ENCODE measurements around the gene MTX1. TPM values are rescaled to one million over a fixed set of nuclear protein-coding genes. Genes with fewer than 3 reads are reported as not detected.

The MTX1 gene
- total RNA-seq, 1 experiment from 2014 or later = 69.1 TPM

DNA sequence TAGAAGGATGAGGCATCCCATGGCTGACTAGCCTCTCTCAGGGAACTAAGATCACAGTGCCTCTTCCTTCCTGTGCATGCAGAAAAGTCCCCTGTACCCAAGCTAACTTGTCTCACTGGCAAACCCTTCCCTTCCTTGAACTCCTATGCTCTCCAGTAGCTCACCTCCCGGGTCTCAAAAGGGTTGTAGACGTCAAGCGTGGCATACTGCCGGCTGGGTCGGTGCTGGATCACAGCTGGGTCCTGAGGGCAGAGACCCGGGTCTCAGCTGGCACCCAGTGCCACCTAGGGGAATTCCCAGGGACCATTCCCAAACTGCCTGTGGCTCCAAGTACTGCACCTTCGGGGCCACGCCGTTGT, 53.0 kb downstream of the MTX1 start:
- Histone ChIP-seq H3K27ac (ENCODE audit: low read depth, low read length) (peak overlapping the region; percentile 68), H4K20me1 (ENCODE audit: insufficient read depth) (no peaks in the 10 kb centered on the region), H2AFZ (ENCODE audit: low read depth, low read length, poor library complexity, severe bottlenecking) (no peak overlapping the region), H3K4me2 (ENCODE audit: low read length) (peak overlapping the region; percentile 93), H3K79me2 (ENCODE audit: insufficient read depth, low read length) (peaks cover 17% of the 10 kb centered on the region), H3K4me1 (ENCODE audit: control insufficient read depth in 1 of 2, insufficient read depth in 2 of 2, low read length in 2 of 2) (peaks cover 7 to 15% of the 10 kb centered on the region in 2 experiments; a peak in 3 of 4 replicates), H3K9me2 (ENCODE audit: insufficient read depth) (no peaks in the 10 kb centered on the region), H3K9me3 (ENCODE audit: control insufficient read depth in 1 of 2, insufficient read depth in 1 of 2, low read depth in 1 of 2, low read length in 2 of 2) (no peaks in the 10 kb centered on the region), H3K27me3 (ENCODE audit: insufficient read depth, low read length) (no peaks in the 10 kb centered on the region), H3K9ac (ENCODE audit: low read length) (peak overlapping the region; percentile 68), H3K36me3 (ENCODE audit: control insufficient read depth in 1 of 2, insufficient read depth in 2 of 2, low read length in 2 of 2) (peaks cover 33 to 44% of the 10 kb centered on the region in 2 experiments; a peak in 3 of 4 replicates), H3K4me3 (replicated peaks in 1 of 2; ENCODE audit: low read depth in 1 of 2, low read length in 2 of 2) (peak overlapping the region; percentile 92 to 94)
- RAD21 ChIA-PET (ENCODE audit: low non-redundant PET in 1 of 2, low total read pairs in 2 of 2, uncharacterized antibody in 2 of 2, unreplicated experiment in 2 of 2) = interaction anchor here in 1 of 2 experiments (1.2 kb wide), 1 partner anchor 11 kb away, joined by 3 read pairs; no protein-coding TSS in a partner anchor
- POLR2A ChIA-PET = interaction anchor here (1.0 to 2.1 kb wide), 2 partner anchors 11 to 12 kb away, joined by 3 to 19 read pairs; partner anchors contain the start of gene CLK2
- ATAC-seq (peak; percentile 1; the same call in 1 of the 2 replicates), DNase-seq (ENCODE audit: low read depth, low spot score) (no peak)
- CTCF ChIA-PET = interaction anchor here (1.5 to 1.7 kb wide), 2 partner anchors 10 to 62 kb away, joined by 3 to 13 read pairs; no protein-coding TSS in a partner anchor
- intact Hi-C loops (cut with micrococcal nuclease) = no loop called here
- BruUV-seq (replicated peaks) = no TSS peak
- TF ChIP-seq CTCF (IDR thresholded peaks at IDR 0.05 in 2 of 3, conservative IDR thresholded peaks at IDR 0.05 in 1 of 3; ENCODE audit: borderline replicate concordance in 1 of 3, insufficient read depth in 1 of 3, low read depth in 2 of 3, low read length in 2 of 3) (peak in 2 of 3 experiments; percentile 7 to 27; a peak in 1 of 6 replicates), RAD21 (IDR thresholded peaks at IDR 0.05; ENCODE audit: low read depth) (no peak)

GRCh38 chr1:155261852-155262673, 53.6 kb downstream of the MTX1 start, which contains the start of gene SCAMP3:
TSS of gene SCAMP3 (minus strand) at chr1:155262360. CDS start at chr1:155262151, 209 bp downstream.
- TSS peak; percentile 40 for BruUV-seq (replicated peaks)
- ATAC-seq (peak; percentile 95), DNase-seq (ENCODE audit: low read depth, low spot score) (peak; percentile 97)
- RAD21 ChIA-PET (ENCODE audit: low non-redundant PET in 1 of 2, low total read pairs in 2 of 2, uncharacterized antibody in 2 of 2, unreplicated experiment in 2 of 2) = interaction anchor here (0.9 to 1.2 kb wide), 2 partner anchors 11 to 62 kb away, joined by 3 read pairs; no protein-coding TSS in a partner anchor
- Histone ChIP-seq H3K9ac (ENCODE audit: low read length) (peak within 1 kb of the TSS; percentile 68), H3K4me2 (ENCODE audit: low read length) (peak within 1 kb of the TSS; percentile 93), H3K4me1 (ENCODE audit: control insufficient read depth in 1 of 2, insufficient read depth in 2 of 2, low read length in 2 of 2) (peaks cover 7 to 15% of the 10 kb centered on the region in 2 experiments; a peak in 3 of 4 replicates), H3K4me3 (replicated peaks in 1 of 2; ENCODE audit: low read depth in 1 of 2, low read length in 2 of 2) (peak within 1 kb of the TSS; percentile 92 to 94), H3K79me2 (ENCODE audit: insufficient read depth, low read length) (peaks cover 17% of the 10 kb centered on the region), H3K27me3 (ENCODE audit: insufficient read depth, low read length) (no peaks in the 10 kb centered on the region), H3K9me3 (ENCODE audit: control insufficient read depth in 1 of 2, insufficient read depth in 1 of 2, low read depth in 1 of 2, low read length in 2 of 2) (no peaks in the 10 kb centered on the region), H3K27ac (ENCODE audit: low read depth, low read length) (peak within 1 kb of the TSS; percentile 68), H3K36me3 (ENCODE audit: control insufficient read depth in 1 of 2, insufficient read depth in 2 of 2, low read length in 2 of 2) (peaks cover 39 to 47% of the 10 kb centered on the region in 2 experiments; a peak in 3 of 4 replicates), H4K20me1 (ENCODE audit: insufficient read depth) (no peaks in the 10 kb centered on the region), H2AFZ (ENCODE audit: low read depth, low read length, poor library complexity, severe bottlenecking) (no peak within 1 kb of the TSS), H3K9me2 (ENCODE audit: insufficient read depth) (no peaks in the 10 kb centered on the region)
- POLR2A ChIA-PET = interaction anchor here (1.0 to 2.1 kb wide), 2 partner anchors 11 kb away, joined by 3 to 19 read pairs; partner anchors contain the start of gene CLK2
- CTCF ChIA-PET = interaction anchor here (1.5 to 1.7 kb wide), 2 partner anchors 11 to 62 kb away, joined by 3 to 13 read pairs; no protein-coding TSS in a partner anchor
- intact Hi-C loops (cut with micrococcal nuclease) = no loop called here
- TF ChIP-seq, protein P1, sequence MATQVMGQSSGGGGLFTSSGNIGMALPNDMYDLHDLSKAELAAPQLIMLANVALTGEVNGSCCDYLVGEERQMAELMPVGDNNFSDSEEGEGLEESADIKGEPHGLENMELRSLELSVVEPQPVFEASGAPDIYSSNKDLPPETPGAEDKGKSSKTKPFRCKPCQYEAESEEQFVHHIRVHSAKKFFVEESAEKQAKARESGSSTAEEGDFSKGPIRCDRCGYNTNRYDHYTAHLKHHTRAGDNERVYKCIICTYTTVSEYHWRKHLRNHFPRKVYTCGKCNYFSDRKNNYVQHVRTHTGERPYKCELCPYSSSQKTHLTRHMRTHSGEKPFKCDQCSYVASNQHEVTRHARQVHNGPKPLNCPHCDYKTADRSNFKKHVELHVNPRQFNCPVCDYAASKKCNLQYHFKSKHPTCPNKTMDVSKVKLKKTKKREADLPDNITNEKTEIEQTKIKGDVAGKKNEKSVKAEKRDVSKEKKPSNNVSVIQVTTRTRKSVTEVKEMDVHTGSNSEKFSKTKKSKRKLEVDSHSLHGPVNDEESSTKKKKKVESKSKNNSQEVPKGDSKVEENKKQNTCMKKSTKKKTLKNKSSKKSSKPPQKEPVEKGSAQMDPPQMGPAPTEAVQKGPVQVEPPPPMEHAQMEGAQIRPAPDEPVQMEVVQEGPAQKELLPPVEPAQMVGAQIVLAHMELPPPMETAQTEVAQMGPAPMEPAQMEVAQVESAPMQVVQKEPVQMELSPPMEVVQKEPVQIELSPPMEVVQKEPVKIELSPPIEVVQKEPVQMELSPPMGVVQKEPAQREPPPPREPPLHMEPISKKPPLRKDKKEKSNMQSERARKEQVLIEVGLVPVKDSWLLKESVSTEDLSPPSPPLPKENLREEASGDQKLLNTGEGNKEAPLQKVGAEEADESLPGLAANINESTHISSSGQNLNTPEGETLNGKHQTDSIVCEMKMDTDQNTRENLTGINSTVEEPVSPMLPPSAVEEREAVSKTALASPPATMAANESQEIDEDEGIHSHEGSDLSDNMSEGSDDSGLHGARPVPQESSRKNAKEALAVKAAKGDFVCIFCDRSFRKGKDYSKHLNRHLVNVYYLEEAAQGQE (IDR thresholded peaks at IDR 0.05; ENCODE audit: low read depth) = no peak
- TF ChIP-seq SIN3A (IDR thresholded peaks at IDR 0.05; ENCODE audit: low read depth) (peak; percentile 60), CEBPB (IDR thresholded peaks at IDR 0.05; ENCODE audit: low read depth) (no peak), ZFX (IDR thresholded peaks at IDR 0.05) (peak; percentile 56; the same call in 1 of the 2 replicates), ZBTB33 (IDR thresholded peaks at IDR 0.05; ENCODE audit: extremely low read depth, insufficient replicate concordance, low read length) (peak; percentile 91), EGR1 (IDR thresholded peaks at IDR 0.05; ENCODE audit: low read depth) (no peak)
